ENCODE data around the gene NUP107.

The NUP107 gene

DNA sequence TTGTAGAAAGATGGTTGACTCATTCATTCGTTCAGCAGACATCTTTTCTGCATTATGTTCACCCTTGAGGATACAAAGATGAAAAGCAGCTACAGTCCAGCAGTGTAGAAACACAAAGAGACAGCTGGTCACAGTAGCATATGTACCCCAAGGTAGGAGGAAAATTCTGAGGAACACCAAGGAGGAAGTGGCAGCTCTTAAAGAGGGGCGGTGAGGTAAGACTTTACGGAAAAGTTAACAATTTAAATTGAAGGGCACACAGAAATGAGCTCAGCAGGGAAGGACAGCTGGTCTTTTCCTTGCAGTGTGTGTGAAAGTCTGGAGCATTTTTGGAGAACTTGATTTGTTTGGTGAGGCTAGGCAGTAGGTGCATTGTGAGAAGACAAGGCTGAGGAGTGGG, 62.7 kb downstream of the NUP107 start:
- TF ChIP-seq, protein P1, sequence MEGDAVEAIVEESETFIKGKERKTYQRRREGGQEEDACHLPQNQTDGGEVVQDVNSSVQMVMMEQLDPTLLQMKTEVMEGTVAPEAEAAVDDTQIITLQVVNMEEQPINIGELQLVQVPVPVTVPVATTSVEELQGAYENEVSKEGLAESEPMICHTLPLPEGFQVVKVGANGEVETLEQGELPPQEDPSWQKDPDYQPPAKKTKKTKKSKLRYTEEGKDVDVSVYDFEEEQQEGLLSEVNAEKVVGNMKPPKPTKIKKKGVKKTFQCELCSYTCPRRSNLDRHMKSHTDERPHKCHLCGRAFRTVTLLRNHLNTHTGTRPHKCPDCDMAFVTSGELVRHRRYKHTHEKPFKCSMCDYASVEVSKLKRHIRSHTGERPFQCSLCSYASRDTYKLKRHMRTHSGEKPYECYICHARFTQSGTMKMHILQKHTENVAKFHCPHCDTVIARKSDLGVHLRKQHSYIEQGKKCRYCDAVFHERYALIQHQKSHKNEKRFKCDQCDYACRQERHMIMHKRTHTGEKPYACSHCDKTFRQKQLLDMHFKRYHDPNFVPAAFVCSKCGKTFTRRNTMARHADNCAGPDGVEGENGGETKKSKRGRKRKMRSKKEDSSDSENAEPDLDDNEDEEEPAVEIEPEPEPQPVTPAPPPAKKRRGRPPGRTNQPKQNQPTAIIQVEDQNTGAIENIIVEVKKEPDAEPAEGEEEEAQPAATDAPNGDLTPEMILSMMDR (IDR thresholded peaks at IDR 0.05; ENCODE audit: insufficient read depth, low read depth, low read length, missing control alignments), result no peak
- H3K4me3 ChIP-seq (ENCODE audit: low read depth, low read length), result no peak overlapping the region
- no peak for DNase-seq (ENCODE audit: low read depth)

DNA sequence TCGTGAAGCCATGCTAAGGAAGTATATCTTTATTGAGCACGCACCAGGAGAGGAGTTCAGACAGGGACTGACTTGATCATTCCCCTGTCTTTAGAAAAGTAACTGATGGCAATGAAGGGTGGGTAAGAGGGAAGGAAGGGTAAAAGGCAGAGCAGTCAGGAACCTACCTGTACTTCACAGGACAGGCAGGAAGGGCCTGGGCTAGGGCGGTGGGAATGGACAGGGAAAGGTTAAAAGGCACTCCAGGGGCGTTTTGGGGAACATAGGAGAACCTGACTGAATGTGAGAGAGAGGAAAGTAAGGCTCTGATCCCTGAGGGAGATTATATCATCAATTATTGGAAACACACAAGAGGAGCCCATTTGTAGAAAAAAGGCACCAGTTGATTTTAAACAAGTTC, 63.1 kb downstream of the NUP107 start:
- H3K4me3 ChIP-seq (ENCODE audit: low read depth, low read length), result no peak overlapping the region
- no peak for DNase-seq (ENCODE audit: low read depth)
- TF ChIP-seq, protein P1 (IDR thresholded peaks at IDR 0.05; ENCODE audit: insufficient read depth, low read depth, low read length, missing control alignments), result no peak

DNA sequence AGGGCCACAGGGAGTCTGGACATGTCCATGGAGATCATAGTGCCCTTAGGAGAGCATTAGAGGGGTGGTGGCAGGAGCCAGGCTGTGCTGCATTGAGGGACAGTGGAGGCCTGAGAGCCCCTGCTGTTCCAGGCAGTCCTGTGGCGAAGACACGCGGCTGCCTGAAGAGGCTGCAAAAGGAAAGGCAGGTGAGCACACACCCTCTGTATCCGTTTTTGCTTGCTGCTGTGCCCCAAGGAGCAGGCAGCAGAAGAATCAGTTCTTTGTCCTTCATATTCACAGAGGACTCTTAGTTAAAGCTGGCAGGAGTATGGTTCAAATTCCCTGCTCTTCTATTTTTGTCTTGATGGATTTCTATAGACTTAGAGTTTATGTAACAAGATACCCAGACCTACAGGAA, 63.7 kb downstream of the NUP107 start:
- TF ChIP-seq, protein P1 (IDR thresholded peaks at IDR 0.05; ENCODE audit: insufficient read depth, low read depth, low read length, missing control alignments), result no peak
- no peak for DNase-seq (ENCODE audit: low read depth)
- no peak overlapping the region for H3K4me3 ChIP-seq (ENCODE audit: low read depth, low read length)

DNA sequence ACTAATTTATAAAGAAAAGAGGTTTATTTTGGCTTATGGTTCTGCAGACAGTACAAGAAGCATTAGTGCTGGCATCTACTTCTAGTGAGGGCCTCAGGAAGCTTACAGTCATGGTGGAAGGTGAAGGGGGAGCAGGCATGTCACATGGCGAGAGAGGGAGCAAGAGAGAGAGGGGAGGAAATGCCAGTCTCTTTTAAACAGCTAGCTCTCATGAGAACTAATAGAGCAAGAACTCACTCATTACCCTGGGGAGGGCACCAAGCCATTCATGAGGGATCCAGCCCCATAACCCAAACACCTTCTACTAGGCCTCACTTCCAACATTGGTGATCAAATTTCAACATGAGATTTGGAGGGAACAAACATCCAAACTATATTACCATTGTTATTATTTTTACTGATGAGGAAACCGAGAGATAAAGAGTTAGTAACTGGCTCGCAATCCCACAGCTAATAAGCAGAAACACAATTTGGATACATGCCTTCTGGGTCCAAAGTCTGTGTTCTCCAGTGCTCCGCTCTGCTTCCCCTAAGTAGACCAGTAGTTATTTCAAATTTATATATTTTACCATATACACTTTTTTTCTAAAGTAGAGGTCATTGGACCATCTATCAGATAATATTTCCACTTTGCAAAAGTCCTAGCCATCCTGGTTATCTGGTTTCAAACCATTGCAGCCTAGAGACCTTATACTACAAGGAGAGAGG, 68.9 kb downstream of the NUP107 start:
- TF ChIP-seq, protein P1 (IDR thresholded peaks at IDR 0.05; ENCODE audit: insufficient read depth, low read depth, low read length, missing control alignments), result no peak
- no peak for DNase-seq (ENCODE audit: low read depth)
- no peak overlapping the region for H3K4me3 ChIP-seq (ENCODE audit: low read depth, low read length)

DNA sequence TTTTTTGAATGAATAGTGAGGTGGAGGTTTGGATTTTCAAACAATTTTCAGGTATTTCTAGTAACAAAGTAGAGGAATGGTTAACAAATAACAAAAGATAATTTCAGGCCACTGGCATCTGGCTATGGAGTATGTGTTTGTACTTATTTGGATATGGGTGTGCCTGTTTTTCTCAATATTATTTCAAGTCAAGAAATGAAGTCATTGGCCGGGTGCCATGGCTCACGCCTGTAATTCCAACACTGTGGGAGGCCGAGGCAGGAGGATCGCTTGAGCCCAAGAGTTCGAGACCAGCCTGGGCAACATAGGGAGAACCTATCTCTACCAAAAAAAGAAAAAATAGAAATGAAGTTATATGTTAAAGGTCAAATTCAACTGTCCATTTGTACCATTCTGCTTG, 73.1 kb downstream of the NUP107 start:
- H3K4me3 ChIP-seq (ENCODE audit: low read depth, low read length), result no peak overlapping the region
- no peak for DNase-seq (ENCODE audit: low read depth)
- TF ChIP-seq, protein P1 (IDR thresholded peaks at IDR 0.05; ENCODE audit: insufficient read depth, low read depth, low read length, missing control alignments), result no peak

DNA sequence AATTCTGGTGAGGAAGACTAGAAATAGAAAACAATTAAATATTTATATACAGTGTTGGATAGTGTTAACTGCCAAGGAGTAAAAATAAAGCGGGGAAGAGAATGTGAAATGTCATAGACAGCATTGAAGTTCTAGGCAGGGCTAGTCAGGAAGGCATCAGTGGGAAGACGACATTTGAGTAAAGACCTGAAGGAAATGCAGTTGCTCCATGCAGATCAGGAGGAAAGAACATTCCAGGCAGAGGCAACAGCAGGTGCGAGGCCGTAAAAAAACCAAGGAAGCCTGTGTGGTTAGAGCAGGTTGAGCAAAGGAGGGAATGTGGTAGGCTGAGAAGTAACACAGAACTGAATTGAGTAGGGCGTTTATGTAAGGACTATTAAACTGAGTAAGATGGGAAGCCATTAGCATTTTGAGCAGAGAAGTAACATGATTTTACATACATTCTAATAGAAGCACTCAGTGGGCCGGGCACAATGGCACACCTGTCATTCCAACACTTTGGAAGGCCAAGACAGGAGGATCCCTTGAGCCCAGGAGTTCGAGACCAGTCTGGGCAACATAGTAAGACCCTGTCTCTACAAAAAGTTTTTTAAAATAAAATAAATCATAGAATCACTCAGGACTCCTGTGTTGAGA, 74.1 kb downstream of the NUP107 start:
- H3K4me3 ChIP-seq (ENCODE audit: low read depth, low read length), result no peak overlapping the region
- TF ChIP-seq, protein P1 (IDR thresholded peaks at IDR 0.05; ENCODE audit: insufficient read depth, low read depth, low read length, missing control alignments), result no peak
- DNase-seq (ENCODE audit: low read depth), result no peak

DNA sequence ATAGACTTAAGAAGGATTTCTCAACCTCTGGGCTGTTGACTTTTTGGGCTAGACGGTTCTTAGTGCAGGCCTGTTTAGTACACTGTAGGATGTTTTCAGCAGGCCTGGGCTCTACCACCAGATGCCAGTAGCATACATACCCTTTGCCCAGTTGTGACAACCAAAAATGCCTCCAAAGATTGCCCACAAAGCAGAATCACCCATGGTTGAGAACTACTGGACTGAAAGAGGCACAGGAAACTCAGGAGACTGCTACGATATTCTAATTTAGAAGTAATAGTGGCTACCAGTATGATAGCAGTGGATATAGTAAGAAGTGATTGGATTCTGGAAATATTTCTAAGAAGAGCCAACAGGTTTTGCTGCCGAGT, 74.6 kb downstream of the NUP107 start:
- DNase-seq (ENCODE audit: low read depth), result no peak
- no peak overlapping the region for H3K4me3 ChIP-seq (ENCODE audit: low read depth, low read length)
- TF ChIP-seq, protein P1 (IDR thresholded peaks at IDR 0.05; ENCODE audit: insufficient read depth, low read depth, low read length, missing control alignments), result no peak

Measured in GM12865 (cell line).